22Rv1 (cell line): ENCODE results near the gene CEBPE.

Experiments
- CTCF ChIP-seq: fragments of 450-650 bp; IDR thresholded peaks from 2 replicates; pipeline ENCODE4 v1.5.1; 2017; ENCODE audit warnings: mild to moderate bottlenecking
- ZFX ChIP-seq: fragments of 450-650 bp; IDR thresholded peaks from 2 replicates; pipeline ENCODE4 v1.6.1; 2017; ENCODE audit warnings: antibody characterized with exemption, borderline replicate concordance

- TF ChIP-seq CTCF (no peak), ZFX (no peak)
These were observed 15.5 kb downstream of the CEBPE start for GRCh38 chr14:23103581-23103980.
